Measurements from ENCODE around the gene GFRA4. TPM values are rescaled to one million over a fixed set of nuclear protein-coding genes. Genes with fewer than 3 reads are reported as not detected.

The GFRA4 gene
- total and polyA plus RNA-seq, 2 donors (not counting 3 experiments of a cell fraction or from before 2014, with no cell fraction given): not detected

- H3K4me3 ChIP-seq (replicated peaks in 1 of 3; ENCODE audit: insufficient read depth in 1 of 3, low read depth in 1 of 3, low read length in 3 of 3): no peak overlapping the region
- no peaks in the 10 kb centered on the region for H3K36me3 ChIP-seq (ENCODE audit: control insufficient read depth in 2 of 2, extremely low read depth in 1 of 2, insufficient read depth in 2 of 2, low read length in 2 of 2)
- intact Hi-C loops (cut with micrococcal nuclease): no loop called here
- no peaks in the 10 kb centered on the region for H3K4me1 ChIP-seq (ENCODE audit: control insufficient read depth, extremely low read depth, insufficient read depth, low read length)
- H3K27me3 ChIP-seq (ENCODE audit: control insufficient read depth in 2 of 2, insufficient read depth in 2 of 2, low read length in 2 of 2): no peaks in the 10 kb centered on the region
- no peak overlapping the region for H3K9ac ChIP-seq (replicated peaks; ENCODE audit: extremely low read depth, insufficient read depth, low read length)
- ChIA-PET CTCF (no interaction called here), POLR2A (no interaction called here)
- dilution Hi-C loops (cut with MboI; ENCODE audit: extremely low pct_ligation_motif_present, low sequenced_read_pairs): no loop called here
- H3K27ac ChIP-seq (ENCODE audit: insufficient read depth, low read depth, low read length): no peak overlapping the region
- FAIRE-seq: no peak
- no peaks in the 10 kb centered on the region for H3K9me1 ChIP-seq (replicated peaks; ENCODE audit: control insufficient read depth, extremely low read depth, insufficient read depth, low read length)
- H4K20me1 ChIP-seq (replicated peaks; ENCODE audit: control insufficient read depth, extremely low read depth, insufficient read depth, low read length): no peaks in the 10 kb centered on the region
- H3K4me2 ChIP-seq (ENCODE audit: insufficient read depth, low read length): no peak overlapping the region
- DNase-seq (ENCODE audit: low read depth, low spot score): no peak
- H2AFZ ChIP-seq (ENCODE audit: low read depth, low read length): no peak overlapping the region
- H3K9me3 ChIP-seq (replicated peaks; ENCODE audit: control insufficient read depth, insufficient read depth, low read length): no peaks in the 10 kb centered on the region
- H3K79me2 ChIP-seq (ENCODE audit: control insufficient read depth, insufficient read depth, low read length): no peaks in the 10 kb centered on the region
- no TSS peak for BruUV-seq (replicated peaks)
- no peak for TF ChIP-seq POLR2A (IDR thresholded peaks at IDR 0.05; ENCODE audit: low read depth, low read length)
- TF ChIP-seq JUN (IDR thresholded peaks at IDR 0.05; ENCODE audit: borderline replicate concordance, insufficient read depth, insufficient read length, low read depth): no peak
- no peak for TF ChIP-seq EZH2 (IDR thresholded peaks at IDR 0.05; ENCODE audit: borderline replicate concordance, low read depth, low read length, severe bottlenecking)
- TF ChIP-seq MYC (IDR thresholded peaks at IDR 0.05; ENCODE audit: low read depth, low read length): no peak
- no peak for TF ChIP-seq CTCF (IDR thresholded peaks at IDR 0.05; ENCODE audit: extremely low read depth in 1 of 2, insufficient read depth in 1 of 2, low read depth in 1 of 2, low read length in 2 of 2)
- no peak for TF ChIP-seq POLR2AphosphoS5 (IDR thresholded peaks at IDR 0.05; ENCODE audit: insufficient read depth, low read depth, low read length)
- TF ChIP-seq MAX (IDR thresholded peaks at IDR 0.05; ENCODE audit: insufficient read depth, insufficient read length): no peak
- no peak for TF ChIP-seq FOS (IDR thresholded peaks at IDR 0.05; ENCODE audit: borderline replicate concordance, insufficient read depth, low read length)
- no peak for TF ChIP-seq GATA2 (IDR thresholded peaks at IDR 0.05; ENCODE audit: insufficient read depth, insufficient read length, low read depth, low read length)
Observed at GRCh38 chr20:3627476-3627875, 35.7 kb downstream of the GFRA4 start.

All from endothelial cell of umbilical vein (primary cell).